ENCODE data around the gene PIK3C2G.

Gene PIK3C2G

GRCh38 chr12:18457362-18457761 is 196.0 kb downstream of the PIK3C2G start:
- H3K4me3 ChIP-seq (ENCODE audit: low read length) = no peak overlapping the region
- no peak overlapping the region for H3K27ac ChIP-seq (ENCODE audit: low read depth, low read length)
- H3K23ac ChIP-seq (ENCODE audit: low read length) = no peak overlapping the region
- DNase-seq = no peak
- H3K4ac ChIP-seq (ENCODE audit: low read depth, low read length) = no peak overlapping the region
- no peak overlapping the region for H2AK5ac ChIP-seq (ENCODE audit: low read length)
- no peak overlapping the region for H2BK120ac ChIP-seq (ENCODE audit: low read depth, low read length)
- no peak overlapping the region for H3K4me2 ChIP-seq (ENCODE audit: low read length)
- no peak overlapping the region for H2BK5ac ChIP-seq (ENCODE audit: low read length)
- H3K56ac ChIP-seq (ENCODE audit: low read length) = no peak overlapping the region
- no peak overlapping the region for H3K18ac ChIP-seq (ENCODE audit: low read length)
- no peak overlapping the region for H3K9ac ChIP-seq (ENCODE audit: low read length)
- no peak overlapping the region for H4K5ac ChIP-seq (ENCODE audit: low read length)
- H2BK15ac ChIP-seq (replicated peaks; ENCODE audit: low read depth) = no peak overlapping the region
- no CpG with 5 or more reads among the region's 1 CpG for WGBS (ENCODE audit: extremely low coverage, insufficient coverage, low lambda C conversion rate)
- no peaks in the 10 kb centered on the region for H3K36me3 ChIP-seq (ENCODE audit: control insufficient read depth, insufficient read depth, low read length)
- no peaks in the 10 kb centered on the region for H3K79me1 ChIP-seq (ENCODE audit: low read length)
- H3K79me2 ChIP-seq (ENCODE audit: control insufficient read depth, insufficient read depth, low read length) = no peaks in the 10 kb centered on the region
- H4K8ac ChIP-seq (ENCODE audit: low read depth, low read length) = no peak overlapping the region
- H3K4me1 ChIP-seq (ENCODE audit: control insufficient read depth, low read depth, low read length) = peaks cover 2% of the 10 kb centered on the region
- no peaks in the 10 kb centered on the region for H3K27me3 ChIP-seq (ENCODE audit: insufficient read depth, low read length, poor library complexity)

DNA sequence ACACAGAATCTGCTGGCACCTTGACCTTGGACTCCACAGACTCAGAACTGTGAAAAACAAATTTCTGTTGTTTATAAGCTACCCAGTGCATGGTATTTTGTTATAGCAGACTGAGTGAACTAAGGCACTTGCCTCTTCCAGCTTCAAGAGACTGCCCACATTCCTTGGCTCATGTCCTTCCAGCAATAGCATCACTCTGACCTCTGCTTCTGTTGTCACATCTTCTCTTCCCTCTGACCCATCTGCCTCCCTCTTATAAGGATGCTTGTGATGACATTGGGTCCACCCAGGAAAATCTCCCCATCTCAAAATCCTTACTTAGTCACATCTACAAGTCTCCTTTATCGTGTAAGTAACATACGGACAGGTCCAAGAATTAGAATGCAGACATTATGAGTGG is 200.4 kb downstream of the PIK3C2G start:
- no peak overlapping the region for H2AK5ac ChIP-seq (ENCODE audit: low read length)
- H3K4me2 ChIP-seq (ENCODE audit: low read length) = no peak overlapping the region
- H3K27ac ChIP-seq (ENCODE audit: low read depth, low read length) = no peak overlapping the region
- no peak overlapping the region for H4K8ac ChIP-seq (ENCODE audit: low read depth, low read length)
- H3K4me1 ChIP-seq (ENCODE audit: control insufficient read depth, low read depth, low read length) = no peaks in the 10 kb centered on the region
- no peaks in the 10 kb centered on the region for H3K79me1 ChIP-seq (ENCODE audit: low read length)
- no peaks in the 10 kb centered on the region for H3K27me3 ChIP-seq (ENCODE audit: insufficient read depth, low read length, poor library complexity)
- no peak overlapping the region for H3K56ac ChIP-seq (ENCODE audit: low read length)
- no peak overlapping the region for H3K4me3 ChIP-seq (ENCODE audit: low read length)
- no peak for DNase-seq
- no peak overlapping the region for H2BK120ac ChIP-seq (ENCODE audit: low read depth, low read length)
- H2BK5ac ChIP-seq (ENCODE audit: low read length) = no peak overlapping the region
- H3K23ac ChIP-seq (ENCODE audit: low read length) = no peak overlapping the region
- no peaks in the 10 kb centered on the region for H3K36me3 ChIP-seq (ENCODE audit: control insufficient read depth, insufficient read depth, low read length)
- H3K79me2 ChIP-seq (ENCODE audit: control insufficient read depth, insufficient read depth, low read length) = no peaks in the 10 kb centered on the region
- H3K18ac ChIP-seq (ENCODE audit: low read length) = no peak overlapping the region
- WGBS (ENCODE audit: extremely low coverage, insufficient coverage, low lambda C conversion rate) = no CpG with 5 or more reads among the region's 2 CpGs
- no peak overlapping the region for H3K4ac ChIP-seq (ENCODE audit: low read depth, low read length)
- no peak overlapping the region for H4K5ac ChIP-seq (ENCODE audit: low read length)
- H2BK15ac ChIP-seq (replicated peaks; ENCODE audit: low read depth) = no peak overlapping the region
- H3K9ac ChIP-seq (ENCODE audit: low read length) = no peak overlapping the region

- Histone ChIP-seq H3K36me3 (ENCODE audit: control insufficient read depth, insufficient read depth, low read length) (no peaks in the 10 kb centered on the region), H2BK15ac (replicated peaks; ENCODE audit: low read depth) (no peak overlapping the region), H3K56ac (ENCODE audit: low read length) (no peak overlapping the region), H2BK120ac (ENCODE audit: low read depth, low read length) (no peak overlapping the region), H3K4me2 (ENCODE audit: low read length) (no peak overlapping the region), H3K27ac (ENCODE audit: low read depth, low read length) (no peak overlapping the region), H4K5ac (ENCODE audit: low read length) (no peak overlapping the region), H3K9ac (ENCODE audit: low read length) (no peak overlapping the region), H3K4me3 (ENCODE audit: low read length) (no peak overlapping the region), H2AK5ac (ENCODE audit: low read length) (no peak overlapping the region), H3K79me2 (ENCODE audit: control insufficient read depth, insufficient read depth, low read length) (no peaks in the 10 kb centered on the region), H3K4me1 (ENCODE audit: control insufficient read depth, low read depth, low read length) (no peaks in the 10 kb centered on the region), H4K8ac (ENCODE audit: low read depth, low read length) (no peak overlapping the region), H3K4ac (ENCODE audit: low read depth, low read length) (no peak overlapping the region), H2BK5ac (ENCODE audit: low read length) (no peak overlapping the region), H3K79me1 (ENCODE audit: low read length) (no peaks in the 10 kb centered on the region), H3K27me3 (ENCODE audit: insufficient read depth, low read length, poor library complexity) (no peaks in the 10 kb centered on the region), H3K23ac (ENCODE audit: low read length) (no peak overlapping the region), H3K18ac (ENCODE audit: low read length) (no peak overlapping the region)
- WGBS (ENCODE audit: extremely low coverage, insufficient coverage, low lambda C conversion rate) = no CpG with 5 or more reads among the region's 3 CpGs
- DNase-seq = no peak
Measured at GRCh38 chr12:18462442-18462841, 201.1 kb downstream of the PIK3C2G start.

DNA sequence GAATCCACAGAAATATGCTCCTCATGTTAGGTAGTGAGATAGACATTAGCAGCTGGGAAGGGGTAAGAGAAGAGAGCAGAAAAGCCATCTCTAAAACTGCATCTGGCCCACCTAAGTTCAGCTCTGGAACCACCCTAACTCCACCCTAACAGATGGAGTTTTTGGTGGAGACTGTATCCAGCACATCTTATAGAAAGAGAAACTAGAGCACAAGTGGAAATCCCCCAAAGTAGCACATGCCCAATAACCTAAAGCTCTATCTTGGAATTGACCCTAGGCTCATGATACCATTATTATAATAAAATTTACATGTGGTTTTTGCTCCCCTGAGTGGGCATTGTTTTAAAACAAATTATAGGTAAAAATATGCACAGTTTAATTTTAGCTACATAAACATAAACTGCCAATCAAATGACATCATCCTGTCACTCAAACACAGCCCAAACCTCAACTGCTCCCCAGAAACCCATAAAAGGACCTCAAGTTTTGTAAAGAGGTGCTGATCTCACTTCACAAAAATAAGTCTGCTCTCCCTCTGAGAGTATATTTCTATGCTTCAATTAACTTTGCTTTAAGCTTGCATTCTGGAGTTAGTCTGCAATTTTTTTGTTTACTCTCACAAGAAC is 206.4 kb downstream of the PIK3C2G start:
- Histone ChIP-seq H3K4me1 (ENCODE audit: control insufficient read depth, low read depth, low read length) (no peaks in the 10 kb centered on the region), H3K9ac (ENCODE audit: low read length) (no peak overlapping the region), H3K36me3 (ENCODE audit: control insufficient read depth, insufficient read depth, low read length) (no peaks in the 10 kb centered on the region), H3K56ac (ENCODE audit: low read length) (no peak overlapping the region), H2AK5ac (ENCODE audit: low read length) (no peak overlapping the region), H3K4ac (ENCODE audit: low read depth, low read length) (no peak overlapping the region), H2BK120ac (ENCODE audit: low read depth, low read length) (no peak overlapping the region), H2BK5ac (ENCODE audit: low read length) (no peak overlapping the region), H3K27me3 (ENCODE audit: insufficient read depth, low read length, poor library complexity) (no peaks in the 10 kb centered on the region), H3K23ac (ENCODE audit: low read length) (no peak overlapping the region), H3K4me3 (ENCODE audit: low read length) (no peak overlapping the region), H3K27ac (ENCODE audit: low read depth, low read length) (no peak overlapping the region), H4K5ac (ENCODE audit: low read length) (no peak overlapping the region), H3K79me1 (ENCODE audit: low read length) (no peaks in the 10 kb centered on the region), H3K18ac (ENCODE audit: low read length) (no peak overlapping the region), H2BK15ac (replicated peaks; ENCODE audit: low read depth) (no peak overlapping the region), H3K4me2 (ENCODE audit: low read length) (no peak overlapping the region), H4K8ac (ENCODE audit: low read depth, low read length) (no peak overlapping the region), H3K79me2 (ENCODE audit: control insufficient read depth, insufficient read depth, low read length) (no peaks in the 10 kb centered on the region)
- DNase-seq = no peak

- H2BK120ac ChIP-seq (ENCODE audit: low read depth, low read length) = no peak overlapping the region
Measured at GRCh38 chr12:18468246-18469075, 207.1 kb downstream of the PIK3C2G start.

More at GRCh38 chr12:18468246-18469075, 207.1 kb downstream of the PIK3C2G start:
- Histone ChIP-seq H2AK5ac (ENCODE audit: low read length) (no peak overlapping the region), H3K79me1 (ENCODE audit: low read length) (no peaks in the 10 kb centered on the region), H3K9ac (ENCODE audit: low read length) (no peak overlapping the region), H3K23ac (ENCODE audit: low read length) (no peak overlapping the region), H3K27me3 (ENCODE audit: insufficient read depth, low read length, poor library complexity) (no peaks in the 10 kb centered on the region), H4K8ac (ENCODE audit: low read depth, low read length) (no peak overlapping the region), H3K27ac (ENCODE audit: low read depth, low read length) (no peak overlapping the region), H3K56ac (ENCODE audit: low read length) (no peak overlapping the region), H3K4ac (ENCODE audit: low read depth, low read length) (no peak overlapping the region), H2BK5ac (ENCODE audit: low read length) (no peak overlapping the region), H3K4me1 (ENCODE audit: control insufficient read depth, low read depth, low read length) (no peaks in the 10 kb centered on the region), H2BK15ac (replicated peaks; ENCODE audit: low read depth) (no peak overlapping the region), H4K5ac (ENCODE audit: low read length) (no peak overlapping the region), H3K36me3 (ENCODE audit: control insufficient read depth, insufficient read depth, low read length) (no peaks in the 10 kb centered on the region), H3K18ac (ENCODE audit: low read length) (no peak overlapping the region), H3K4me3 (ENCODE audit: low read length) (no peak overlapping the region), H3K79me2 (ENCODE audit: control insufficient read depth, insufficient read depth, low read length) (no peaks in the 10 kb centered on the region), H3K4me2 (ENCODE audit: low read length) (no peak overlapping the region)
- WGBS (ENCODE audit: extremely low coverage, insufficient coverage, low lambda C conversion rate) = no CpG with 5 or more reads among the region's 1 CpG
- no peak for DNase-seq
